Measurements from ENCODE around the gene VPS33A. TPM values are rescaled to one million over a fixed set of nuclear protein-coding genes. Genes with fewer than 3 reads are reported as not detected.

The VPS33A gene
- total and polyA plus RNA-seq, 2 of the 13 experiments (the other 11 are each of a cell fraction or from before 2014, with no cell fraction given): 11.0 to 43.6 TPM

GRCh38 chr12:122203301-122204166, 62.8 kb downstream of the VPS33A start, which contains the start of gene B3GNT4 (continued):
- TF ChIP-seq RORA (CRISPR knock-in tag; IDR thresholded peaks at IDR 0.05) (no peak), BRD4 (CRISPR knock-in tag; IDR thresholded peaks at IDR 0.05) (no peak), HNF4G (IDR thresholded peaks at IDR 0.05; ENCODE audit: borderline replicate concordance, low read depth, low read length) (no peak), HNF4G (CRISPR knock-in tag; IDR thresholded peaks at IDR 0.05; ENCODE audit: borderline replicate concordance, low read depth) (no peak), ATRX (CRISPR knock-in tag; IDR thresholded peaks at IDR 0.05; ENCODE audit: borderline replicate concordance) (no peak), YY1 (IDR thresholded peaks at IDR 0.05; ENCODE audit: insufficient read depth, insufficient replicate concordance, low read depth, low read length) (no peak), ZNF644 (CRISPR knock-in tag; IDR thresholded peaks at IDR 0.05; ENCODE audit: low read depth) (no peak), ZNF878 (CRISPR knock-in tag; IDR thresholded peaks at IDR 0.05) (no peak), TBX2 (CRISPR knock-in tag; IDR thresholded peaks at IDR 0.05; ENCODE audit: borderline replicate concordance) (peak; percentile 61; the same call in 1 of the 2 replicates), GATAD1 (CRISPR knock-in tag; IDR thresholded peaks at IDR 0.05) (no peak), GLMP (CRISPR knock-in tag; IDR thresholded peaks at IDR 0.05; ENCODE audit: borderline replicate concordance) (no peak), ESRRA (CRISPR knock-in tag; IDR thresholded peaks at IDR 0.05; ENCODE audit: low read depth) (no peak), NR2F1 (CRISPR knock-in tag; IDR thresholded peaks at IDR 0.05) (no peak), THRA (CRISPR knock-in tag; IDR thresholded peaks at IDR 0.05; ENCODE audit: borderline replicate concordance) (no peak), JUNB (CRISPR knock-in tag; IDR thresholded peaks at IDR 0.05; ENCODE audit: borderline replicate concordance) (no peak), TCF7 (IDR thresholded peaks at IDR 0.05; ENCODE audit: low read depth) (no peak), BRCA1 (CRISPR knock-in tag; IDR thresholded peaks at IDR 0.05) (no peak), PITX1 (CRISPR knock-in tag; IDR thresholded peaks at IDR 0.05) (no peak), HNRNPL (IDR thresholded peaks at IDR 0.05; ENCODE audit: low read depth, low read length) (no peak), JARID2 (CRISPR knock-in tag; IDR thresholded peaks at IDR 0.05; ENCODE audit: insufficient replicate concordance) (no peak), RBAK (CRISPR knock-in tag; IDR thresholded peaks at IDR 0.05) (no peak), REL (CRISPR knock-in tag; conservative IDR thresholded peaks at IDR 0.05) (no peak), SETDB1 (CRISPR knock-in tag; IDR thresholded peaks at IDR 0.05; ENCODE audit: borderline replicate concordance) (no peak), ZFP82 (CRISPR knock-in tag; IDR thresholded peaks at IDR 0.05; ENCODE audit: borderline replicate concordance) (no peak), SP2 (CRISPR knock-in tag; IDR thresholded peaks at IDR 0.05) (no peak)
- TF ChIP-seq, protein P1, sequence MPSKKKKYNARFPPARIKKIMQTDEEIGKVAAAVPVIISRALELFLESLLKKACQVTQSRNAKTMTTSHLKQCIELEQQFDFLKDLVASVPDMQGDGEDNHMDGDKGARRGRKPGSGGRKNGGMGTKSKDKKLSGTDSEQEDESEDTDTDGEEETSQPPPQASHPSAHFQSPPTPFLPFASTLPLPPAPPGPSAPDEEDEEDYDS (CRISPR knock-in tag; IDR thresholded peaks at IDR 0.05): no peak
- TF ChIP-seq, protein P2, sequence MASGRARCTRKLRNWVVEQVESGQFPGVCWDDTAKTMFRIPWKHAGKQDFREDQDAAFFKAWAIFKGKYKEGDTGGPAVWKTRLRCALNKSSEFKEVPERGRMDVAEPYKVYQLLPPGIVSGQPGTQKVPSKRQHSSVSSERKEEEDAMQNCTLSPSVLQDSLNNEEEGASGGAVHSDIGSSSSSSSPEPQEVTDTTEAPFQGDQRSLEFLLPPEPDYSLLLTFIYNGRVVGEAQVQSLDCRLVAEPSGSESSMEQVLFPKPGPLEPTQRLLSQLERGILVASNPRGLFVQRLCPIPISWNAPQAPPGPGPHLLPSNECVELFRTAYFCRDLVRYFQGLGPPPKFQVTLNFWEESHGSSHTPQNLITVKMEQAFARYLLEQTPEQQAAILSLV (CRISPR knock-in tag; IDR thresholded peaks at IDR 0.05; ENCODE audit: borderline replicate concordance): no peak

All from HepG2 (cell line).